Coronary artery (tissue), 2 donors: ENCODE measurements around the gene RAD51B.
A peak's percentile ranks its signal among the peaks of the same experiment; 100 is the strongest.
"Not testable (repeated sequence)": the region's sequence is repeated elsewhere in the genome, so short reads cannot be mapped to it uniquely, and the experiment has no call there.

ENCODE experiments used
- DNase-seq: peaks from one replicate; pipeline ENCODE4 v3.0.0-alpha.2; 2017; ENCODE audit warnings: low spot score
- H3K27ac ChIP-seq, 2 donors: fragments of 200-600 bp; sonication (generic); one replicate each; pipeline ENCODE4 v1.5.1; 2016 to 2019
- H3K4me3 ChIP-seq: fragments of 200-600 bp; sonication (generic); 2 replicates; pipeline ENCODE4 v1.5.1; 2016; ENCODE audit warnings: mild to moderate bottlenecking, moderate library complexity
- TF ChIP-seq, protein P1 (sequence below): fragments of 200-600 bp; sonication (generic); IDR thresholded peaks from one replicate; pipeline ENCODE4 v1.5.1; 2019; ENCODE audit warnings: antibody characterized with exemption

RAD51B gene

DNA sequence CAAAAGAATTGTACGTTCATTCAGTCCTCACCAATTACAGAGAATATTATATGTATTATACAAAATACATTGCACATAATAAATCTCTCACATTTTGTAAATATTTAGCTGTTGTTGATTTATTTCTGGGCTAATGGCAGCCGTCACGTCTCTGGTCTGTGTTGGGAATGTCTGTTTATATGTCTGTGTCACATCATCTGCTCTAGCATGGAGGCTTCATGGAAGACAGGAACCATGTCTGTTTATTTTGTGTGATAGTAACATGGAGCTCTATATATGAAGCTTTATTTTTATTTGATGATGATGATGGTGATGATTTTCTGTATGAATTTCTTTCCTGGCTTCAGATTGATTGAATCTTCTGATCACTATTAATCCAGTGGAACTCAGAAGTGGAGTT lies 138.4 kb downstream of the RAD51B start:
- TF ChIP-seq, protein P1, sequence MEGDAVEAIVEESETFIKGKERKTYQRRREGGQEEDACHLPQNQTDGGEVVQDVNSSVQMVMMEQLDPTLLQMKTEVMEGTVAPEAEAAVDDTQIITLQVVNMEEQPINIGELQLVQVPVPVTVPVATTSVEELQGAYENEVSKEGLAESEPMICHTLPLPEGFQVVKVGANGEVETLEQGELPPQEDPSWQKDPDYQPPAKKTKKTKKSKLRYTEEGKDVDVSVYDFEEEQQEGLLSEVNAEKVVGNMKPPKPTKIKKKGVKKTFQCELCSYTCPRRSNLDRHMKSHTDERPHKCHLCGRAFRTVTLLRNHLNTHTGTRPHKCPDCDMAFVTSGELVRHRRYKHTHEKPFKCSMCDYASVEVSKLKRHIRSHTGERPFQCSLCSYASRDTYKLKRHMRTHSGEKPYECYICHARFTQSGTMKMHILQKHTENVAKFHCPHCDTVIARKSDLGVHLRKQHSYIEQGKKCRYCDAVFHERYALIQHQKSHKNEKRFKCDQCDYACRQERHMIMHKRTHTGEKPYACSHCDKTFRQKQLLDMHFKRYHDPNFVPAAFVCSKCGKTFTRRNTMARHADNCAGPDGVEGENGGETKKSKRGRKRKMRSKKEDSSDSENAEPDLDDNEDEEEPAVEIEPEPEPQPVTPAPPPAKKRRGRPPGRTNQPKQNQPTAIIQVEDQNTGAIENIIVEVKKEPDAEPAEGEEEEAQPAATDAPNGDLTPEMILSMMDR, result no peak
- no peak for DNase-seq
- Histone ChIP-seq H3K27ac (no peak overlapping the region), H3K4me3 (no peak overlapping the region)

DNA sequence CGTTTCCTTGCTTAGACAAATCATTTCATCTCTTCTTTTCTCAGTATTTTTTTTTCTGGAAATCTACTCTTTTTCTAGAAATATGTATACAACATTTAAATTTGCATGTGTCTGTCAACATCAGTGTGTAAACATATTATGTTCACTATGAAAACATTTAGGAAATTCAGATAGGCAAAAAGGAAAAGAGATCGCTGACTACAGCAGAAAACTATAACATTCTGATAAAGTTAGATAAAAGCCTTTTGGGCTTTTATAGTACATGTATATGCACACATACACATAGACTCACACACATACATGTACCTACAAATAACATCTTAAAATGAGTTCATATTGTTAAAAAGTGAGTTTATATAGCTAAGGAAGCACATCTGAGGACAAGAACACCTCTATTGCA lies 142.1 kb downstream of the RAD51B start:
- DNase-seq, result no peak
- Histone ChIP-seq H3K27ac (no peak overlapping the region), H3K4me3 (no peak overlapping the region)
- TF ChIP-seq, protein P1, result no peak

DNA sequence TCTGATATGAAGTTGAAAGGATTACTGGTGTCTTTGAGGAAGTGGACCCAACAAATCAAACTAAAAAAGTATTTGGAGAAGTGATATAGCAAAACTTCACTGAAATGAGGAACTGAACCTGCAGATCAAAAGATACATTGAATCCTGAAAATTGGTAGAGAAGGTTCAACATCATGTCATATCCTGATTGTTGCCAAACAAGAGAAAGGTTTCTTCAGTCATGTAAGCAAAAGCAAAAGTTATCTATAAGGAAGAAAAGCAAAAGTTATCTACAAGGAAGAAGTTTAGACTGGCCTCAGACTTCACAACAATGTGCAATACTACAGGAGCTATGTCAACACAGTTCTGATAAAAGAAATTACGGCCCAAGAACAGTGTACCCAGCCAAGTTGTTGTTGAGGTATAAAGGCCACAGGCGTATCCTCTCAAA lies 142.7 kb downstream of the RAD51B start:
- TF ChIP-seq, protein P1, result no peak
- H3K27ac ChIP-seq, result no peak overlapping the region
- no peak overlapping the region for H3K4me3 ChIP-seq
- no peak for DNase-seq

DNA sequence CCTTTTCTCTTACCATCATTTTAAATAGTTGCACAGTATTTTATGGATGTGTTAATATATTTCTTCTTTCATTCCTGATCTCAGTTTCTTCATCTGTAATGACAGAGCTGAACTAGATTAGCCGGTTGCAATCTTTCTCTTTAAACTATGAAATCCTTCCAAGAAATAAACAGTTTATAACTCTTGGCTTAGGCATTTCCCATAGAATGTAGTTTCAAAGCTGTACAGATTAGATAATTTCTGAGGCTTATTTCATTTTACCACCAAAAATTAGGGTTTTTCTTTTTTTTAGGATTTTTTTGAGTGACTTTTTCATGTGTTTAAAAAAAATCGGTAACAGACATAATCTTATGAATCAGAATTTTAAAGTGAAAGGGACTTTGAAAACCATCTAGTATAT lies 144.0 kb downstream of the RAD51B start:
- Histone ChIP-seq H3K4me3 (peak overlapping the region; percentile 39), H3K27ac (no peak overlapping the region)
- TF ChIP-seq, protein P1, result no peak
- no peak for DNase-seq

DNA sequence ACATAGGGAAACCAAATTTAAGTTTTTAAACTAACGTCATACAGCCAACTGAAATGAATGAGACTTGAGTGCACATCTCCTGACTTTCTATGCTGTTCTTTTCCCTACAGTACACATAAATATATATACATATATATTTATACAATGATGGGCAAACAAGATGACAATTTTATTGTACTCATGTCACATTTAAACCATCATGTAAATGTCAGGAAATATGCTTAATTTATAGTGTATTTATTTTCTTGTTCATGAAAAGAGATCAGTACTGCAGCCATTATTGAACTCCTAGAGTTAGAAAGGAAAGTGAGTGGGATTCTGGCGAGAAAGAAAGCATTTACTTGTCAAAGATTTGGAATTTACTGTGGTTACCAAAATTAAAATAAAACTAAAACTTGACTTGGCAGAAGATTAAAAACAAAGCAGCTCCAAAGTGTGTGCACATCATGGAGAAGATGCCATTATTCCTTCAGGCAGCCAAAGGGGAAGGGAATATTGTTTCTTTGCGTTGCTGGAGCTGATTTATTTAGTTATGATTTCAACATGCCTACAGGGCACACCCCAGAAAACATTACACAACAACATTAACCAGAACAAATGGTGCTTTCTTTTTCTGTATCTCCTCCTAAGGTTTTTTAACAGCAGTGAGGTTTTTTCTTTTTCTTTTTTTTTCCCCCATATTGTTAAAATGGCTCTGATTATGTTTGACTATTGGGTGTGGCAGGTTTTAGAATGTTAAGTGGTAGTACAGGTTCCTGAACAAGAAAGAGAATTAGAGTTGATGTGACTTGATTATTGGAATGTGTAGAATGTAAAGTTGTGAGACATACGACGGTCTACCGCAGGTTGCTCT lies 144.6 kb downstream of the RAD51B start:
- no peak for DNase-seq
- TF ChIP-seq, protein P1, result no peak
- peak overlapping the region; percentile 39 for H3K4me3 ChIP-seq
- no peak overlapping the region for H3K27ac ChIP-seq

DNA sequence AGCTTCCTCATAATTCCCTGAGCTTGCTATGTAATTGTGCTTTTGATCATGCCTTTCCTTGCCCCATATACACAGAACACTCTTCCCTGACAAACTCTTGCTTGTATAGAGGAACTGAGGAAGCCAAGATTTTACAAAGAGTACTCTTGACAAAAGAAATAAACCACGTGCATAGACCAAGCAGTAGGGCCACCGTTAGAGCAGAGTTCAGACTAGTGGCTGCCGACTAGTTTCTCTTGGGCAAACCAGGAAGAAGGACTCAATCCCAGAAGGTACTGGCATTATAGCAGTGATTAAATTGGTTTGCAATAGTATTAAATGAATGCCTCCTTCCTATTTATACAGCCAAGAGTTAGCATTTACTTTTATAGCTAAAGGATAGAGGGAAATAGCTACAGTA lies 146.1 kb downstream of the RAD51B start:
- Histone ChIP-seq H3K27ac (no peak overlapping the region), H3K4me3 (no peak overlapping the region)
- TF ChIP-seq, protein P1, result no peak
- no peak for DNase-seq

DNA sequence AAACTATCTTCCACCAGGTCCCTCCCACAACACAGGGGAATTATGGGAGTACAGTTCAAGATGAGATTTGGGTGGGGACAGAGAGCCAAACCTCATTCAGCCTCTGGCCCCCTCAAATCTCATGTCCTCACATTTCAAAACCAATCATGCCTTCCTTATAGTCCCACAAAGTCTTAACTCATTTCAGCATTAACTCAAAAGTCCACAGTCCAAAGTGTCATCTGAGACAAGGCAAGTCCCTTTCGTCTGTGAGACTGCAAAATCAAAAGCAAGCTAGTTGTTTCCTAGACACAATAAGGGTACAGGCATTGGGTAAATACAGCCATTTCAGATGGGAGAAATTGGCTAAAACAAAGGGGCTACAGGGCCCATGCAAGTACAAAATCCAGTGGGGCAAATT lies 147.6 kb downstream of the RAD51B start:
- TF ChIP-seq, protein P1, result no peak
- no peak for DNase-seq
- no peak overlapping the region for H3K27ac ChIP-seq
- H3K4me3 ChIP-seq, result no peak overlapping the region

DNA sequence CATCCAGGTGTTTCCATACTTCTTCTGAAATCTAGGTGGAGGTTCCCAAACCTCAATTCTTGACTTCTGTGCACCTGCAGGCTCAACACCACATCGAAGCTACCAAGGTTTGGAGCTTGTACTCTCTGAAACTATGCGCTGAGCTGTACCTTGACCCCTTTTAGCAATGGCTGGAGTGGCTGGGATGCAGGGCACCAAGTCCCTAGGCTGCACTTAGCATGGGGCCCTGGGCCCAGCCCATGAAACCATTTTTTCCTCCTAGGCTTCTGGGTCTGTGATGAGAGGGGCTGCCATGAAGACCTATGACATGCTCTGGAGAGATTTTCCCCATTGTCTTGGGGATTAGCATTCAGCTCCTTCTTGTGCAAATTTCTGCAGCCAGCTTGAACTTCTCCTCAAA lies 148.4 kb downstream of the RAD51B start:
- not testable (repeated sequence) for DNase-seq, H3K4me3 ChIP-seq, H3K27ac ChIP-seq
